ENCODE results near the gene DDX11. TPM values are rescaled to one million over a fixed set of nuclear protein-coding genes. Genes with fewer than 3 reads are reported as not detected.
A peak's percentile ranks its signal among the peaks of the same experiment; 100 is the strongest.
"Not testable (repeated sequence)": the region's sequence is repeated elsewhere in the genome, so short reads cannot be mapped to it uniquely, and the experiment has no call there.

Gene DDX11
- 24.5 TPM for total RNA-seq

DNA sequence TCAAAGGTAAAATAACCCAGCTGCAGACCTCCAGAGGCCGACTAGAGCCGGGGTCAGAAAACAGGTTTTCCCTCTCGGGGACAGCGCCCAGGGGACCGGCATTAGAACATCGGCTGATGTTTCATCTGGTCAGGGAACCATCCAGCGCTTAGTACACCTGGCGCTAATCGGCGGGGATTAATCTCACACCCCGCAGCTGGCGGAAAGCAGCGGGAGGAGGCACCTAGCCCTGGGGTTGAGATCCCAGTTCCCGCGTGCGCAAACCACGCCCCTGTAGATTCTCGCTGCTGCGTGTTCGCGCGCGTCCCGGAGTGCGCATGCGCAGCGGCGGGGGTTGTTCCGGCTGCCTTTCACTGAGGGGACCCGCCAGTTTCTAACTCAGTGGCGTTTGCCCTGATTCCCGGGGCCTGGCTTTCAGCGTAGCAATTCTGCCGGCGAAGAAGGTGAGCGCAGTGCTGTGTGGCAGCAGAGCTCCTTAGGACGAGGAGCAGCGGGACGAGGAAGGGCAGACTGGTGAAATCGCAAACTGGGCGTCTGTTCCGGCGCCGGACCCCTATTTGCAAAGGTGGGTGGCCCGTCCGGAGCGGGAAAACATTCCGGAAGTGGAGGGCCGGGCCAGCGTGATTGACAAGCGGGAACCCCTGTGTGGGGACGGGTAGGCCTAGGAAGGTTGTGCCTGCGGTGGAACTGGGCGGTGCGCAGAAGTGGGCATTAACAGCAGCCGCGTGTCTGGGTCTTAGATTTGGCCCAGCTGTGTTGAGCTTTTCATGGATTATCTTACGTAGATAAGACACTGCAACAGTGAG, at the start of gene DDX11:
Gene DDX11 (plus strand): TSS at position 334 of the 806 bp plus-strand sequence. CDS start 4,534 bp downstream, outside the sequence.
- not testable (repeated sequence) for H3K4me1 ChIP-seq (ENCODE audit: control insufficient read depth in 3 of 3, insufficient read depth in 3 of 3, low read length in 3 of 3); H3K36me3 ChIP-seq (ENCODE audit: control insufficient read depth in 3 of 3, insufficient read depth in 3 of 3, low read length in 3 of 3); H3K27me3 ChIP-seq (ENCODE audit: control insufficient read depth in 3 of 3, insufficient read depth in 3 of 3, low read length in 3 of 3); H3K9me3 ChIP-seq (ENCODE audit: control insufficient read depth in 3 of 3, low read length in 3 of 3)
- H3K9ac ChIP-seq (ENCODE audit: low read depth in 1 of 3, low read length in 3 of 3), result peak within 1 kb of the TSS; percentile 71 to 90 (median 85)
- peak within 1 kb of the TSS; percentile 54 for H3K27ac ChIP-seq (ENCODE audit: low read depth, low read length)
- peak within 1 kb of the TSS; percentile 78 to 90 (median 86) for H3K4me3 ChIP-seq (ENCODE audit: low read length in 3 of 3)

DNA sequence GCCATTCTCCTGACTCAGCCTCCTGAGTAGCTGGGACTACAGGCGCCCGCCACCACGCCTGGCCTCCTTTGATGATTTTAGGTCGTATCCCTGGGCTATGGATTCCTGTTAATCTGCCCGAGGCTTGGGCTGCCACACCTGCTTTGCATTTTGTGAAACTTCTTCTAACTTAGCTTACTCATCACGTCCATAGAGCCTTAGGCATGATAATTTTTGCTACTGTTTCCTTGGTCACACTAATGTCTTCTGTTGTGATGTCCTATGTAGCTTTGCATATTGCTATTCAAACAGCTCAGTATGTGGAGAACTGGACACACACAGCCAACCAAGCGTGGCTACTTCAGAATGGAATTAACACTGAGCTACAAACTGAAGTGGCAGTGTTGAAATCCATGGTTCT, 47.5 kb upstream of the DDX11 start:
- Histone ChIP-seq H3K9ac (ENCODE audit: low read depth in 1 of 3, low read length in 3 of 3) (no peak overlapping the region), H3K36me3 (ENCODE audit: control insufficient read depth in 3 of 3, insufficient read depth in 3 of 3, low read length in 3 of 3) (no peaks in the 10 kb centered on the region), H3K9me3 (ENCODE audit: control insufficient read depth in 3 of 3, low read length in 3 of 3) (no peaks in the 10 kb centered on the region), H3K4me3 (ENCODE audit: low read length in 3 of 3) (no peak overlapping the region), H3K27ac (ENCODE audit: low read depth, low read length) (no peak overlapping the region), H3K27me3 (ENCODE audit: control insufficient read depth in 3 of 3, insufficient read depth in 3 of 3, low read length in 3 of 3) (peaks cover 0 to 3% (median 0%) of the 10 kb centered on the region in 3 donors), H3K4me1 (ENCODE audit: control insufficient read depth in 3 of 3, insufficient read depth in 3 of 3, low read length in 3 of 3) (peaks cover 11 to 14% (median 13%) of the 10 kb centered on the region in 3 donors)

DNA sequence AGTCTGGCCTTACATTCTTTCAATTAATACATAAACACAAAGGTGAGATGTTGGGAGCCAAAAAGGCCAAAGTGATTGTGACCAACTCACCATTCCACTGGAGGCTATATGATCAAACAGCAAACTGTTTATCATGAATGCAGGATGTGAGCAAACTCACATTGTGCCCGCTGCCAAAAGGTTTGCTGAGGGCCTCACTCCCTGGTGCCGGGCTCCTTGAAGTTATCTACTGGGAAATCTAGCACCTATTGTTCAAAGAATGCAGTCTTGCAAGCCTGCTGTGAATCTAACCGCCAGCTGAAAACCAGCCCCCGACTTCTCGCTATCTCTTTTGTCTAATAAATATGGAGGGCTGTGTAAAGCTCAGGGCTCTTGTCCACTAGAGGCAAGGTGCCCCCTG, 46.7 kb upstream of the DDX11 start:
- not testable (repeated sequence) for H3K4me3 ChIP-seq (ENCODE audit: low read length in 3 of 3); H3K27ac ChIP-seq (ENCODE audit: low read depth, low read length); H3K9ac ChIP-seq (ENCODE audit: low read depth in 1 of 3, low read length in 3 of 3); H3K27me3 ChIP-seq (ENCODE audit: control insufficient read depth in 3 of 3, insufficient read depth in 3 of 3, low read length in 3 of 3); H3K9me3 ChIP-seq (ENCODE audit: control insufficient read depth in 3 of 3, low read length in 3 of 3); H3K36me3 ChIP-seq (ENCODE audit: control insufficient read depth in 3 of 3, insufficient read depth in 3 of 3, low read length in 3 of 3)
- peaks cover 11 to 14% (median 13%) of the 10 kb centered on the region in 3 donors for H3K4me1 ChIP-seq (ENCODE audit: control insufficient read depth in 3 of 3, insufficient read depth in 3 of 3, low read length in 3 of 3)

DNA sequence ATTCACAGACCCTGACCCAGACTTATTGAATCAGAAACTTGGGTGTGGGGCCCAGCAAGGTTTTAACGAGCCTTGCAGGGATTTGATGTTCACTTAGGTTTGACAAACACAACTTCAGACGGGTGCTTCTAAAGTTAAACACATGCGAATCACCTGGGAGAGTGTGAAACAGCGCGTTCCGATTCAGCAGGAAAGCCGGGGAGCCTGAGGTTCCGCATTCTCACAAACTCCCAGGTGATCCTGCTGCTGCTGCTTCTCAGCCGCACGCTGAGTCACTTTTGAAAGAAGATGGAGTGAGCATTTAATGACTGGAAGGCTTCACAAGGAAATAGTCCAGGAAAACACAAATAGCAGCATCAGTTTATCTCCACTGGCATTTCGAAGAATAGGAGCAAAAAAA, 44.2 kb upstream of the DDX11 start:
- Histone ChIP-seq H3K9ac (ENCODE audit: low read depth in 1 of 3, low read length in 3 of 3) (no peak overlapping the region), H3K36me3 (ENCODE audit: control insufficient read depth in 3 of 3, insufficient read depth in 3 of 3, low read length in 3 of 3) (no peaks in the 10 kb centered on the region), H3K4me1 (ENCODE audit: control insufficient read depth in 3 of 3, insufficient read depth in 3 of 3, low read length in 3 of 3) (peaks cover 11 to 14% (median 13%) of the 10 kb centered on the region in 3 donors), H3K27me3 (ENCODE audit: control insufficient read depth in 3 of 3, insufficient read depth in 3 of 3, low read length in 3 of 3) (no peaks in the 10 kb centered on the region), H3K9me3 (ENCODE audit: control insufficient read depth in 3 of 3, low read length in 3 of 3) (no peaks in the 10 kb centered on the region), H3K4me3 (ENCODE audit: low read length in 3 of 3) (no peak overlapping the region), H3K27ac (ENCODE audit: low read depth, low read length) (no peak overlapping the region)

DNA sequence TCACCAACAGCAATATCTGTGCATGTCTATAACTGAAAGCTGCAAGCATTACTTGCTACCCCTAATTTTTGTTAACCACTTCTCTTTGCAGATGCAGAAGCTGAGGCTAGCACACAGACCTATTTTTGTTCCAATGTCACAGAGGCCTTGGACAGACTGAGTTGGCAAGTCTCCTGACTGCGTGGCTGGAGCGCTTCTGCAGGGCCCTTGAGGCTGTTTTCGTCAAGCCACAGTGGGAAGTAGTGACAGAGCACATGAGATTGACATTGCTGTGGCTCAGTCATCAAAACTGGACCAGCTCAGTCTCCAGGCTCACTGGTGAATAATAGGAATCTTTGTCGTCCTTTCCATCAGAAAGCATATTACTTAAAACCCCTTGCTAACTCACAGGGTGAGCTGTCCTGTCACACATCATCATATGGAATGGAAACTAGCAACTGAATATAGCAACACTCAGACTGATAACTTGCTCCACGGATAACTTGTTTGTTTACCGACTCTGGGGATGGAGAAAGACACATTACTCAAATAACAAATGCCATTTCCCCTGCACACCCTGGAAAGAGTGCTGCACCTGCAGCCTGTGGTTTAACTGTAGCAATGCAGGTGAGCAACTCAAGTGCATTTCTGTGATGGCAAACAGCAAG, 43.6 kb upstream of the DDX11 start:
- Histone ChIP-seq H3K9me3 (ENCODE audit: control insufficient read depth in 3 of 3, low read length in 3 of 3) (no peaks in the 10 kb centered on the region), H3K27me3 (ENCODE audit: control insufficient read depth in 3 of 3, insufficient read depth in 3 of 3, low read length in 3 of 3) (no peaks in the 10 kb centered on the region), H3K27ac (ENCODE audit: low read depth, low read length) (no peak overlapping the region), H3K9ac (ENCODE audit: low read depth in 1 of 3, low read length in 3 of 3) (peak overlapping the region in 1 of 3 donors; percentile 1), H3K4me1 (ENCODE audit: control insufficient read depth in 3 of 3, insufficient read depth in 3 of 3, low read length in 3 of 3) (peaks cover 11 to 14% (median 13%) of the 10 kb centered on the region in 3 donors), H3K36me3 (ENCODE audit: control insufficient read depth in 3 of 3, insufficient read depth in 3 of 3, low read length in 3 of 3) (no peaks in the 10 kb centered on the region), H3K4me3 (ENCODE audit: low read length in 3 of 3) (no peak overlapping the region)

DNA sequence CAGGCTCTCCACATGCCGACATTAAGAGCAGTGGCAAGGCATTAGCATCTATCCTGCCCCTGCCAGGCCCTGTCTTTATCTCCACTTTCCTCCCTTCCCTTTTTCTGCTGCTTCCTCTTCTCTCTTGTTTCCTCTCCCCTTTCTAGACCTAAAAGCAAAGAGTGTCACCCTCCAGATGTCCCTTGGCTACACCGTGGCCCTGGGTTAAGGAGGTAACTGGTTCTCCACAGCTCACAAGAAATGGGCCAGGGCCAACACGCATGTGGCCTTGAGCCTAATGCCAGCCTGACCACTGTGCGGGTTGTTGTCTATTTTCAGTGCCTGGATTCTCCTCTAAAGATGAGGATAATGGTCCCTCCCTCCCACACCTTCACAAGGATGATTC, 41.7 kb upstream of the DDX11 start:
- no peaks in the 10 kb centered on the region for H3K36me3 ChIP-seq (ENCODE audit: control insufficient read depth in 3 of 3, insufficient read depth in 3 of 3, low read length in 3 of 3)
- H3K27me3 ChIP-seq (ENCODE audit: control insufficient read depth in 3 of 3, insufficient read depth in 3 of 3, low read length in 3 of 3), result no peaks in the 10 kb centered on the region
- H3K27ac ChIP-seq (ENCODE audit: low read depth, low read length), result no peak overlapping the region
- H3K9ac ChIP-seq (ENCODE audit: low read depth in 1 of 3, low read length in 3 of 3), result no peak overlapping the region
- no peak overlapping the region for H3K4me3 ChIP-seq (ENCODE audit: low read length in 3 of 3)
- peaks cover 11 to 14% (median 13%) of the 10 kb centered on the region in 3 donors for H3K4me1 ChIP-seq (ENCODE audit: control insufficient read depth in 3 of 3, insufficient read depth in 3 of 3, low read length in 3 of 3)
- no peaks in the 10 kb centered on the region for H3K9me3 ChIP-seq (ENCODE audit: control insufficient read depth in 3 of 3, low read length in 3 of 3)

DNA sequence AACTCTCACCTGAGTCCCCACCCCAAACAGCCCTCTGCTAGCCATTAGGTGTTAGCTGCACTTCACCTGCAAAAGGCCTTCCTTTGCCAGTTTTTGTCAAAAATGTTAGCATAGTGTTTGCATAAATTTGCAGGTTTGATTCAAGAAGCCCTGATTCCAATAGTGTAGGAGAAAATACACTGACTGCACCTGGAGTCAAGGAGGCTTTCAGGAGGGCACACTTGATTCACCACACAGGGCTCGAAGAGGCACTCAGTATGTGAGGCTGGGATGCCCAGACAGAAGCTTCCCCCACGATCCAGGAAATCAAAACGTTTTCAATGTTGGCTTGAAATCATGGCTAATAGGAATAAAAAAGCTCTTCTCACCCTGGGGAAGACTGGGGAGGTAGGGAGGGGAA, 40.5 kb upstream of the DDX11 start:
- no peaks in the 10 kb centered on the region for H3K9me3 ChIP-seq (ENCODE audit: control insufficient read depth in 3 of 3, low read length in 3 of 3)
- H3K36me3 ChIP-seq (ENCODE audit: control insufficient read depth in 3 of 3, insufficient read depth in 3 of 3, low read length in 3 of 3), result no peaks in the 10 kb centered on the region
- H3K4me3 ChIP-seq (ENCODE audit: low read length in 3 of 3), result no peak overlapping the region
- H3K4me1 ChIP-seq (ENCODE audit: control insufficient read depth in 3 of 3, insufficient read depth in 3 of 3, low read length in 3 of 3), result peaks cover 11 to 14% (median 13%) of the 10 kb centered on the region in 3 donors
- H3K9ac ChIP-seq (ENCODE audit: low read depth in 1 of 3, low read length in 3 of 3), result no peak overlapping the region
- H3K27ac ChIP-seq (ENCODE audit: low read depth, low read length), result no peak overlapping the region
- H3K27me3 ChIP-seq (ENCODE audit: control insufficient read depth in 3 of 3, insufficient read depth in 3 of 3, low read length in 3 of 3), result no peaks in the 10 kb centered on the region

DNA sequence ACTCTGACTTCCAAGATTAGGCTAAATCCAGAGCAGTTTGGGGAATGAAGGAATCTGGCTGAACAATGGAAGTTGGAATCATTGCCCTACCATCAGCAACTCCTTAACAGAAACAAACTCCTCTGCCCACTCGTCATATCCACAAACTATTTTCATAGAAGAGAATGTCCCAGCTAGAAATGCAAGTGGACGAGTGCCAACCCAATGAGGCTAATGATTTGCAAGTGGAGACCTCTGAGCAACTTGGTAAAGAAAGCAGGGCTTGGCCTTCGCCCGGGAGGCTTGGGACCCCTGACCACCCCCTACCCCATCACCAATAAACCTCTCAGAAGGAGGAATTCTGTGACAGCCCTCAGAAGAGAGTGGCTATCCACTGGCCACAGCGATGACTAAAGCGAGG, 40.0 kb upstream of the DDX11 start:
- Histone ChIP-seq H3K4me1 (ENCODE audit: control insufficient read depth in 3 of 3, insufficient read depth in 3 of 3, low read length in 3 of 3) (peaks cover 11 to 14% (median 13%) of the 10 kb centered on the region in 3 donors), H3K27ac (ENCODE audit: low read depth, low read length) (no peak overlapping the region)

DNA sequence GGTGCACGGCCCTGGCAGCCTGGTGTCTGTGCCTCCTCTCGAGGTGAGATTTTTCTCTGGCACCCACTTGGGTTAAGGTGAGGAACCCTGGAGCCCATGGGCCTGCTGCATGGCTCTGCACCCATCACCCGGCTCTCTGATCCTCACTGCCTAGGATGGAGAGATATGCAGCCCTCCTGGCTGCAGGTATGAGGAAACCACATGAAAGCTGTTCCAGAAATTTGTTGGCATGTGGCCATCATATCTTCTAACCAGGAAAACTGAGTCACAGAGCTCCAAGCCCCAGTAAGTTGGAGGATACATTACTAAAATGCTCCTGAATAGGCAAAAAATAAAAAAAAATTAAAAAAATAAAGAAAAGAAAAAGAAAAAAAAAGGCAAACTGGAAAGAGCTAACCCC, 39.3 kb upstream of the DDX11 start:
- Histone ChIP-seq H3K9me3 (ENCODE audit: control insufficient read depth in 3 of 3, low read length in 3 of 3) (no peaks in the 10 kb centered on the region), H3K9ac (ENCODE audit: low read depth in 1 of 3, low read length in 3 of 3) (no peak overlapping the region), H3K27ac (ENCODE audit: low read depth, low read length) (no peak overlapping the region), H3K4me3 (ENCODE audit: low read length in 3 of 3) (no peak overlapping the region), H3K4me1 (ENCODE audit: control insufficient read depth in 3 of 3, insufficient read depth in 3 of 3, low read length in 3 of 3) (peaks cover 9 to 13% (median 13%) of the 10 kb centered on the region in 3 donors), H3K36me3 (ENCODE audit: control insufficient read depth in 3 of 3, insufficient read depth in 3 of 3, low read length in 3 of 3) (no peaks in the 10 kb centered on the region), H3K27me3 (ENCODE audit: control insufficient read depth in 3 of 3, insufficient read depth in 3 of 3, low read length in 3 of 3) (no peaks in the 10 kb centered on the region)

More for the DNA sequence above, 40.0 kb upstream of the DDX11 start:
- H3K27me3 ChIP-seq (ENCODE audit: control insufficient read depth in 3 of 3, insufficient read depth in 3 of 3, low read length in 3 of 3), result no peaks in the 10 kb centered on the region
- no peak overlapping the region for H3K9ac ChIP-seq (ENCODE audit: low read depth in 1 of 3, low read length in 3 of 3)
- no peak overlapping the region for H3K4me3 ChIP-seq (ENCODE audit: low read length in 3 of 3)
- H3K36me3 ChIP-seq (ENCODE audit: control insufficient read depth in 3 of 3, insufficient read depth in 3 of 3, low read length in 3 of 3), result no peaks in the 10 kb centered on the region
- H3K9me3 ChIP-seq (ENCODE audit: control insufficient read depth in 3 of 3, low read length in 3 of 3), result no peaks in the 10 kb centered on the region

DNA sequence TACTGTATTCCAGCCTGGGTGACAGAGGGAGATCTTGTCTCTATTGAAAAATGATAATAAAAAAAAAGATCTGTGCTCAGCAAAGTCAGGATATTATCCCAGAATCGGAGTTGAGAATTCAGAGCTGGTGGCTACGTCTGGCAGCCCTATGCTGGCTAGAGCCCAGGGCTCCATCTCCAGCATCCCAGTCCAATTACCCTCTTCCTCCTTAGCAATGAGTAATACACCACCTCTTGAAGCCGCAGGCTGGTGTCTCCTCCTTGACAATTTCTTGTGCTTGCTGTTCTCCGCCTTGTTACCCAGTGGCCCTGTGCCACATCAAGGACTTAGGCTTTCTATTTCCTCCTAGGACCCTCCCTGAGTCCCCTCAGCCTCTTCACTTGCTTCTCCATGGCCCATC, 38.4 kb upstream of the DDX11 start:
- H3K27ac ChIP-seq (ENCODE audit: low read depth, low read length), result no peak overlapping the region
- H3K4me1 ChIP-seq (ENCODE audit: control insufficient read depth in 3 of 3, insufficient read depth in 3 of 3, low read length in 3 of 3), result peaks cover under 1 to 5% (median 4%) of the 10 kb centered on the region in 3 donors
- no peaks in the 10 kb centered on the region for H3K9me3 ChIP-seq (ENCODE audit: control insufficient read depth in 3 of 3, low read length in 3 of 3)
- H3K4me3 ChIP-seq (ENCODE audit: low read length in 3 of 3), result no peak overlapping the region
- no peak overlapping the region for H3K9ac ChIP-seq (ENCODE audit: low read depth in 1 of 3, low read length in 3 of 3)
- no peaks in the 10 kb centered on the region for H3K36me3 ChIP-seq (ENCODE audit: control insufficient read depth in 3 of 3, insufficient read depth in 3 of 3, low read length in 3 of 3)
- no peaks in the 10 kb centered on the region for H3K27me3 ChIP-seq (ENCODE audit: control insufficient read depth in 3 of 3, insufficient read depth in 3 of 3, low read length in 3 of 3)
